Measurements from ENCODE around the gene UBE3D.

- TF ChIP-seq CTCF (IDR thresholded peaks at IDR 0.05) (no peak), POLR2AphosphoS5 (IDR thresholded peaks at IDR 0.05) (no peak), POLR2A (IDR thresholded peaks at IDR 0.05) (no peak), EP300 (IDR thresholded peaks at IDR 0.05; ENCODE audit: low read depth) (no peak)
These were observed 148.1 kb downstream of the UBE3D start for GRCh38 chr6:82917346-82918064.

Data from transverse colon (tissue), 4 donors.